ENCODE measurements around the gene CCDC34. TPM values are rescaled to one million over a fixed set of nuclear protein-coding genes. Genes with fewer than 3 reads are reported as not detected.

Gene CCDC34, protein sequence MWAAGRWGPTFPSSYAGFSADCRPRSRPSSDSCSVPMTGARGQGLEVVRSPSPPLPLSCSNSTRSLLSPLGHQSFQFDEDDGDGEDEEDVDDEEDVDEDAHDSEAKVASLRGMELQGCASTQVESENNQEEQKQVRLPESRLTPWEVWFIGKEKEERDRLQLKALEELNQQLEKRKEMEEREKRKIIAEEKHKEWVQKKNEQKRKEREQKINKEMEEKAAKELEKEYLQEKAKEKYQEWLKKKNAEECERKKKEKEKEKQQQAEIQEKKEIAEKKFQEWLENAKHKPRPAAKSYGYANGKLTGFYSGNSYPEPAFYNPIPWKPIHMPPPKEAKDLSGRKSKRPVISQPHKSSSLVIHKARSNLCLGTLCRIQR
- polyA plus RNA-seq (8.3 and 13.3 TPM in 2 replicates), polyA minus RNA-seq (5.8 and 10.1 TPM in 2 replicates)

DNA sequence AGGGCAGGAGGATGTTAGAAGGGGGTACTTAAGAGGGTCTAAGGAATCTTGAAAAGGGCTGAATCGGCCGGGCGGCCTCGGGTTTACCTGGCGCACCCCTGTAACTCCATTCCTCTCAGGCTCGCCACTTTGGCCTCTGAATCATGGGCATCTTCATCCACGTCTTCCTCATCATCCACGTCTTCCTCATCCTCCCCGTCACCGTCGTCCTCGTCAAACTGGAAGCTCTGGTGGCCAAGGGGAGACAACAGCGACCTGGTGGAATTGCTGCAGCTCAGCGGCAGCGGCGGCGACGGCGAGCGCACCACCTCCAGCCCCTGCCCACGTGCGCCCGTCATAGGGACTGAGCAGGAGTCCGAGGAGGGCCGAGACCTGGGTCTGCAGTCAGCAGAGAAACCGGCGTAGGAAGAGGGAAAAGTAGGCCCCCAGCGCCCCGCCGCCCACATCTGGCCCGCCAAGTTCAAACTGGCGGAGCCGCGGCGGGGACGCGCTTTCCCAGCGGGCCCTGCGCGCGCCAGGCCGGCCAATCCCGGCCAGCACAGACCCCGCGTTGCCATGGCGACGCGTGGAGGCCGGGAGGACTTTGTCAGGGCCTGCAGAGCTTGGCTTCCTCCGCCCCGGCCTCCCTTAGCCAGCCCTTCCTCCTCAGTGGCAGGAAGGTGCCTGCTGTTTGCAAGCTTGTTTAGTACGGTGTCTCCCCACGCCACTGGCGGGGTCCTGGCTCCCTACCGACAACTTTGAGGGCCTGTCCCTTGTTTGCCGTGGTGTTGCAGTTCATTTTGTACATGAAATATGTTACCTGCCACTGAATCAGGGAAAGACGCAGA is at the start of gene CCDC34:
Gene CCDC34 (minus strand): TSS at position 467 of the 827 bp plus-strand sequence. CDS start 21 bp downstream, at position 446.
- Histone ChIP-seq H2AFZ (ENCODE audit: low read depth, low read length) (peak within 1 kb of the TSS; percentile 82), H3K36me3 (ENCODE audit: insufficient read depth, low read length) (no peaks in the 10 kb centered on the region), H3K9me2 (ENCODE audit: insufficient read depth, low read length) (no peaks in the 10 kb centered on the region), H3K9ac (ENCODE audit: low read length) (peak within 1 kb of the TSS; percentile 68), H3F3A (ENCODE audit: insufficient read depth, low read length, poor library complexity, severe bottlenecking) (no peaks in the 10 kb centered on the region), H3K79me2 (replicated peaks; ENCODE audit: insufficient read depth, low read length) (peaks cover 3% of the 10 kb centered on the region), H4K20me1 (ENCODE audit: insufficient read depth) (no peaks in the 10 kb centered on the region), H3K27me3 (ENCODE audit: insufficient read depth, low read depth, low read length) (no peaks in the 10 kb centered on the region), H3K9me3 (ENCODE audit: low read length) (no peaks in the 10 kb centered on the region), H3K27ac (ENCODE audit: low read length) (peak within 1 kb of the TSS; percentile 55), H3K4me3 (ENCODE audit: low read length) (peak within 1 kb of the TSS; percentile 90), H3K4me2 (ENCODE audit: low read length) (peak within 1 kb of the TSS; percentile 87)
- TF ChIP-seq POLR2AphosphoS5 (IDR thresholded peaks at IDR 0.05), result peak; percentile 70
- TF ChIP-seq, protein P1, sequence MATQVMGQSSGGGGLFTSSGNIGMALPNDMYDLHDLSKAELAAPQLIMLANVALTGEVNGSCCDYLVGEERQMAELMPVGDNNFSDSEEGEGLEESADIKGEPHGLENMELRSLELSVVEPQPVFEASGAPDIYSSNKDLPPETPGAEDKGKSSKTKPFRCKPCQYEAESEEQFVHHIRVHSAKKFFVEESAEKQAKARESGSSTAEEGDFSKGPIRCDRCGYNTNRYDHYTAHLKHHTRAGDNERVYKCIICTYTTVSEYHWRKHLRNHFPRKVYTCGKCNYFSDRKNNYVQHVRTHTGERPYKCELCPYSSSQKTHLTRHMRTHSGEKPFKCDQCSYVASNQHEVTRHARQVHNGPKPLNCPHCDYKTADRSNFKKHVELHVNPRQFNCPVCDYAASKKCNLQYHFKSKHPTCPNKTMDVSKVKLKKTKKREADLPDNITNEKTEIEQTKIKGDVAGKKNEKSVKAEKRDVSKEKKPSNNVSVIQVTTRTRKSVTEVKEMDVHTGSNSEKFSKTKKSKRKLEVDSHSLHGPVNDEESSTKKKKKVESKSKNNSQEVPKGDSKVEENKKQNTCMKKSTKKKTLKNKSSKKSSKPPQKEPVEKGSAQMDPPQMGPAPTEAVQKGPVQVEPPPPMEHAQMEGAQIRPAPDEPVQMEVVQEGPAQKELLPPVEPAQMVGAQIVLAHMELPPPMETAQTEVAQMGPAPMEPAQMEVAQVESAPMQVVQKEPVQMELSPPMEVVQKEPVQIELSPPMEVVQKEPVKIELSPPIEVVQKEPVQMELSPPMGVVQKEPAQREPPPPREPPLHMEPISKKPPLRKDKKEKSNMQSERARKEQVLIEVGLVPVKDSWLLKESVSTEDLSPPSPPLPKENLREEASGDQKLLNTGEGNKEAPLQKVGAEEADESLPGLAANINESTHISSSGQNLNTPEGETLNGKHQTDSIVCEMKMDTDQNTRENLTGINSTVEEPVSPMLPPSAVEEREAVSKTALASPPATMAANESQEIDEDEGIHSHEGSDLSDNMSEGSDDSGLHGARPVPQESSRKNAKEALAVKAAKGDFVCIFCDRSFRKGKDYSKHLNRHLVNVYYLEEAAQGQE (IDR thresholded peaks at IDR 0.05; ENCODE audit: borderline replicate concordance), result peak; percentile 47
- peak; percentile 55 for TF ChIP-seq RAD21 (conservative IDR thresholded peaks at IDR 0.05)
- peak; percentile 51 for TF ChIP-seq TAF1 (IDR thresholded peaks at IDR 0.05; ENCODE audit: low read depth)
- peak; percentile 98 for TF ChIP-seq MXI1 (conservative IDR thresholded peaks at IDR 0.05; ENCODE audit: poor library complexity, severe bottlenecking)
- TF ChIP-seq EZH2 (IDR thresholded peaks at IDR 0.05; ENCODE audit: borderline replicate concordance, insufficient read depth, low read length, poor library complexity, severe bottlenecking), result no peak
- peak; percentile 50 for TF ChIP-seq EP300 (conservative IDR thresholded peaks at IDR 0.05; ENCODE audit: poor library complexity, severe bottlenecking)
- TF ChIP-seq SMC3 (conservative IDR thresholded peaks at IDR 0.05; ENCODE audit: poor library complexity), result peak; percentile 56
- TF ChIP-seq, protein P2, sequence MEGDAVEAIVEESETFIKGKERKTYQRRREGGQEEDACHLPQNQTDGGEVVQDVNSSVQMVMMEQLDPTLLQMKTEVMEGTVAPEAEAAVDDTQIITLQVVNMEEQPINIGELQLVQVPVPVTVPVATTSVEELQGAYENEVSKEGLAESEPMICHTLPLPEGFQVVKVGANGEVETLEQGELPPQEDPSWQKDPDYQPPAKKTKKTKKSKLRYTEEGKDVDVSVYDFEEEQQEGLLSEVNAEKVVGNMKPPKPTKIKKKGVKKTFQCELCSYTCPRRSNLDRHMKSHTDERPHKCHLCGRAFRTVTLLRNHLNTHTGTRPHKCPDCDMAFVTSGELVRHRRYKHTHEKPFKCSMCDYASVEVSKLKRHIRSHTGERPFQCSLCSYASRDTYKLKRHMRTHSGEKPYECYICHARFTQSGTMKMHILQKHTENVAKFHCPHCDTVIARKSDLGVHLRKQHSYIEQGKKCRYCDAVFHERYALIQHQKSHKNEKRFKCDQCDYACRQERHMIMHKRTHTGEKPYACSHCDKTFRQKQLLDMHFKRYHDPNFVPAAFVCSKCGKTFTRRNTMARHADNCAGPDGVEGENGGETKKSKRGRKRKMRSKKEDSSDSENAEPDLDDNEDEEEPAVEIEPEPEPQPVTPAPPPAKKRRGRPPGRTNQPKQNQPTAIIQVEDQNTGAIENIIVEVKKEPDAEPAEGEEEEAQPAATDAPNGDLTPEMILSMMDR (IDR thresholded peaks at IDR 0.05; ENCODE audit: poor library complexity, severe bottlenecking), result no peak

DNA sequence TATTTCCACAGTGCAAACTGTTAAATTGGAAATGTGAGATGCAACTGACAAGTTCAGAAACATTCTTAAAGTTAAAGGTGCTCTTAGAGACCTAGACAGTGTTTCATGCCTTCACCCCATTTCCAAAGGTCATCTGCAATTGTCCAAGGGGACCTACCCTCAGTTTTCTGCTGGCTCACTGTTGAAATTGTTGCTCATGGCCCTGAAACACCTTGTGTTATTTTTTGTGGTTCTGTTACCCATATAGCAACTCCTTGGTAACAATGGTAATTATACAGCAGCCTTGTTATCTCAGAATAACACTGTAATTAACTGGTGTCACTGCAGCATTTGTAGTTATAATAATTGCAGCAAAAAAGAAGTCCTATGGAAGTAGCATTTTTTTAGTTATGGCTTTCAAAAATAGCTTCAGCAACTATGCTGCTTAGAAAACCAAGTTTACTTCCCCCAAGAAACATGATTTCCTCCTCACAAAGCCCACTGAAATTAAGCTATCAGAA is 49.2 kb upstream of the CCDC34 start:
- Histone ChIP-seq H4K20me1 (ENCODE audit: insufficient read depth) (no peaks in the 10 kb centered on the region), H3K9ac (ENCODE audit: low read length) (no peak overlapping the region), H3F3A (ENCODE audit: insufficient read depth, low read length, poor library complexity, severe bottlenecking) (no peaks in the 10 kb centered on the region), H3K79me2 (replicated peaks; ENCODE audit: insufficient read depth, low read length) (peaks cover 12% of the 10 kb centered on the region), H2AFZ (ENCODE audit: low read depth, low read length) (no peak overlapping the region), H3K27me3 (ENCODE audit: insufficient read depth, low read depth, low read length) (no peaks in the 10 kb centered on the region), H3K36me3 (ENCODE audit: insufficient read depth, low read length) (no peaks in the 10 kb centered on the region), H3K9me3 (ENCODE audit: low read length) (no peaks in the 10 kb centered on the region), H3K4me3 (ENCODE audit: low read length) (no peak overlapping the region), H3K27ac (ENCODE audit: low read length) (no peak overlapping the region), H3K9me2 (ENCODE audit: insufficient read depth, low read length) (no peaks in the 10 kb centered on the region), H3K4me2 (ENCODE audit: low read length) (no peak overlapping the region)
- TF ChIP-seq EZH2 (IDR thresholded peaks at IDR 0.05; ENCODE audit: borderline replicate concordance, insufficient read depth, low read length, poor library complexity, severe bottlenecking) (no peak), TAF1 (IDR thresholded peaks at IDR 0.05; ENCODE audit: low read depth) (no peak), POLR2AphosphoS5 (IDR thresholded peaks at IDR 0.05) (no peak), EP300 (conservative IDR thresholded peaks at IDR 0.05; ENCODE audit: poor library complexity, severe bottlenecking) (no peak), MXI1 (conservative IDR thresholded peaks at IDR 0.05; ENCODE audit: poor library complexity, severe bottlenecking) (no peak), RAD21 (conservative IDR thresholded peaks at IDR 0.05) (no peak), SMC3 (conservative IDR thresholded peaks at IDR 0.05; ENCODE audit: poor library complexity) (no peak)
- TF ChIP-seq, protein P2 (IDR thresholded peaks at IDR 0.05; ENCODE audit: poor library complexity, severe bottlenecking), result no peak
- TF ChIP-seq, protein P1 (IDR thresholded peaks at IDR 0.05; ENCODE audit: borderline replicate concordance), result no peak

Data from neural cell (in vitro differentiated cells).